Heart left ventricle (tissue), 16 donors: ENCODE data around the gene DTNB. TPM values are rescaled to one million over a fixed set of nuclear protein-coding genes. Genes with fewer than 3 reads are reported as not detected.

Experiments used
- ATAC-seq, 4 donors: fragments of 200-7000 bp; cut with Tn5 transposase; one replicate each; pipeline ENCODE4 v1.9.1; 2020 to 2022; ENCODE audit warnings: moderate library complexity in 4 of 4, mild to moderate bottlenecking in 3 of 4, moderate number of reproducible peaks in 1 of 4
- DNase-seq, 5 donors: peaks; one replicate each; pipeline ENCODE4 v3.0.0-alpha.2; 2020
- H3K27ac ChIP-seq, 12 donors: fragments of 200-600 bp; sonication (generic) in 4 of 12; one replicate each; pipeline versions ENCODE4 v1.5.0 to v1.8.0; 2016 to 2022; ENCODE audit warnings: mild to moderate bottlenecking in 2 of 12
- H3K27me3 ChIP-seq, 9 donors: fragments of 200-600 bp; sonication (generic) in 2 of 9; one replicate each; pipeline versions ENCODE4 v1.5.1 to v1.8.0; 2016 to 2022; ENCODE audit warnings: mild to moderate bottlenecking in 3 of 9
- H3K36me3 ChIP-seq, 9 donors: fragments of 200-600 bp; sonication (generic) in 2 of 9; one replicate each; pipeline versions ENCODE4 v1.5.0 to v1.8.0; 2018 to 2022; ENCODE audit warnings: mild to moderate bottlenecking in 2 of 9
- H3K4me1 ChIP-seq, 12 donors: fragments of 200-600 bp; sonication (generic) in 4 of 12; one replicate each; pipeline versions ENCODE4 v1.5.0 to v1.8.0; 2016 to 2022; ENCODE audit warnings: mild to moderate bottlenecking in 3 of 12
- H3K4me3 ChIP-seq, 12 donors: fragments of 200-600 bp; sonication (generic) in 4 of 12; one replicate each; pipeline versions ENCODE4 v1.5.0 to v1.8.0; 2017 to 2022; ENCODE audit warnings: mild to moderate bottlenecking in 9 of 12, moderate library complexity in 4 of 12
- H3K9me3 ChIP-seq, 12 donors: fragments of 200-600 bp; sonication (generic) in 4 of 12; one replicate each; pipeline versions ENCODE4 v1.5.0 to v1.8.0; 2016 to 2022; ENCODE audit warnings: mild to moderate bottlenecking in 1 of 12
- POLR2A ChIP-seq, 2 donors: fragments of 450-650 bp; IDR thresholded peaks; one replicate each; pipeline ENCODE4 v1.6.1; 2017; ENCODE audit warnings: antibody characterized with exemption in 2 of 2, mild to moderate bottlenecking in 2 of 2, moderate library complexity in 2 of 2
- WGBS, 4 donors: extraction: QIAGEN DNeasy Blood & Tissue Kit in 2 of 4; methylation state at CpG; one replicate each; pipeline versions ENCODE4 v1.1.5 to v1.1.7; 2013 to 2018; 5-methylcytosine and 5-hydroxymethylcytosine counted together
- intact Hi-C, 10 donors: fragments of 100-400 bp; cut with DNase I; formaldehyde crosslinking; loops; one replicate each; pipeline versions ENCODE4 v1.11.1 to v1.14.2; 2022
- polyA plus RNA-seq, 2 donors: library from polyadenylated mRNA; stranded (reverse); fragments of 200-250 nt; gene quantifications; one replicate each; pipeline ENCODE4 v1.2.3, GENCODE V29; 2013
- total RNA-seq, 9 donors: library from RNA; depleted of rRNA in 2 of 9; stranded (reverse); fragments of >200 nt in 2 of 9; fragmentation: NEBNext Ultra II Directional in 3 of 9; extraction: Animal tissue kit (Norgen Biotek cat#: 25700) in 3 of 9; gene quantifications; one replicate each; pipeline versions ENCODE4 v1.1.0 to v1.2.4, GENCODE V29; 2016 to 2023
- TF ChIP-seq, protein P1 (sequence below), 12 donors: fragments of 200-600 bp; sonication (generic) in 4 of 12; IDR thresholded peaks; one replicate each; pipeline versions ENCODE4 v1.5.0 to v1.8.0; 2018 to 2022; ENCODE audit warnings: antibody characterized with exemption in 12 of 12, mild to moderate bottlenecking in 5 of 12
- donor health status: ischemic (EF 13 %, LVEDD 7.1; RV severe dilation, severe dysfunction).
- donor health status: healthy with polysubstance abuse.
- donor health status: DM: no; HTN: yes; CAD: no.
- donor health status: DM: no; HTN: no; CAD: no.
- donor health status: ischemic (EF 25% LVEDD 6.9; RV normal size, moderate dysfunction).
- donor health status: ischemic (EF 25% LVEDD 5.7; RV mildly dilated, moderate dysfunction).
- donor health status: healthy.
- donor health status: DM: yes; HTN: yes; CAD: no.
- donor health status: ischemic (EF 35%, LVEDD 5.7; RV mildly dilated, moderate dysfunction).
- donor health status: nonischemic (EF 11% LVEDD 7.7; RV severe dilation, severe dysfunction).
- donor health status: DM: yes; HTN: yes; CAD: no.
- donor health status: PGD.
- donor health status: ischemic (EF 29% LVEDD 5.4; RV normal size, mild dysfunction).
- donor health status: nonischemic (EF 23%, LVEDD 6.1; RV moderate dilation, normal function).

The DTNB gene
- total and polyA plus RNA-seq, 11 donors = 2.5 to 17.3 (median 5.6) TPM

- Histone ChIP-seq H3K27me3 (no peaks in the 10 kb centered on the region), H3K4me1 (peaks cover 0 to 14% (median 0%) of the 10 kb centered on the region in 12 donors), H3K9me3 (no peaks in the 10 kb centered on the region), H3K27ac (no peak overlapping the region), H3K4me3 (no peak overlapping the region), H3K36me3 (peaks cover 0 to 7% (median 0%) of the 10 kb centered on the region in 9 donors)
- 90 to 95% (median 93%) methylated on average over 5 of the region's 5 CpGs for WGBS, 4 donors
- intact Hi-C loops = no loop called here
- DNase-seq = no peak
- no peak for TF ChIP-seq POLR2A (IDR thresholded peaks at IDR 0.05)
- no peak for ATAC-seq
Measured at GRCh38 chr2:25482341-25482740, 191.0 kb downstream of the DTNB start.

- intact Hi-C loops = no loop called here
- 89 to 93% (median 91%) methylated on average over 4 of the region's 4 CpGs for WGBS, 4 donors
- peaks cover 0 to 14% (median 0%) of the 10 kb centered on the region in 12 donors for H3K4me1 ChIP-seq
- H3K27me3 ChIP-seq = no peaks in the 10 kb centered on the region
- no peak overlapping the region for H3K4me3 ChIP-seq
- no peak for TF ChIP-seq POLR2A (IDR thresholded peaks at IDR 0.05)
- TF ChIP-seq, protein P1, sequence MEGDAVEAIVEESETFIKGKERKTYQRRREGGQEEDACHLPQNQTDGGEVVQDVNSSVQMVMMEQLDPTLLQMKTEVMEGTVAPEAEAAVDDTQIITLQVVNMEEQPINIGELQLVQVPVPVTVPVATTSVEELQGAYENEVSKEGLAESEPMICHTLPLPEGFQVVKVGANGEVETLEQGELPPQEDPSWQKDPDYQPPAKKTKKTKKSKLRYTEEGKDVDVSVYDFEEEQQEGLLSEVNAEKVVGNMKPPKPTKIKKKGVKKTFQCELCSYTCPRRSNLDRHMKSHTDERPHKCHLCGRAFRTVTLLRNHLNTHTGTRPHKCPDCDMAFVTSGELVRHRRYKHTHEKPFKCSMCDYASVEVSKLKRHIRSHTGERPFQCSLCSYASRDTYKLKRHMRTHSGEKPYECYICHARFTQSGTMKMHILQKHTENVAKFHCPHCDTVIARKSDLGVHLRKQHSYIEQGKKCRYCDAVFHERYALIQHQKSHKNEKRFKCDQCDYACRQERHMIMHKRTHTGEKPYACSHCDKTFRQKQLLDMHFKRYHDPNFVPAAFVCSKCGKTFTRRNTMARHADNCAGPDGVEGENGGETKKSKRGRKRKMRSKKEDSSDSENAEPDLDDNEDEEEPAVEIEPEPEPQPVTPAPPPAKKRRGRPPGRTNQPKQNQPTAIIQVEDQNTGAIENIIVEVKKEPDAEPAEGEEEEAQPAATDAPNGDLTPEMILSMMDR (IDR thresholded peaks at IDR 0.05) = no peak
- peaks cover 0 to 7% (median 0%) of the 10 kb centered on the region in 9 donors for H3K36me3 ChIP-seq
- H3K9me3 ChIP-seq = peaks cover 0 to 2% (median 0%) of the 10 kb centered on the region in 12 donors
- no peak overlapping the region for H3K27ac ChIP-seq
- no peak for DNase-seq
- ATAC-seq = no peak
Measured at GRCh38 chr2:25481381-25482300, 191.7 kb downstream of the DTNB start.

GRCh38 chr2:25480561-25480960 lies 192.8 kb downstream of the DTNB start:
- H3K9me3 ChIP-seq = peaks cover 0 to 13% (median 5%) of the 10 kb centered on the region in 12 donors
- no peak for TF ChIP-seq POLR2A (IDR thresholded peaks at IDR 0.05)
- TF ChIP-seq, protein P1 (IDR thresholded peaks at IDR 0.05) = no peak
- ATAC-seq (no peak), DNase-seq (no peak)
- H3K4me3 ChIP-seq = no peak overlapping the region
- peaks cover 0 to 7% (median 0%) of the 10 kb centered on the region in 9 donors for H3K36me3 ChIP-seq
- no peaks in the 10 kb centered on the region for H3K27me3 ChIP-seq
- peaks cover 0 to 14% (median 0%) of the 10 kb centered on the region in 12 donors for H3K4me1 ChIP-seq
- intact Hi-C loops = no loop called here
- no peak overlapping the region for H3K27ac ChIP-seq
- WGBS, 4 donors = 91 to 93% (median 93%) methylated on average over 7 of the region's 7 CpGs

DNA sequence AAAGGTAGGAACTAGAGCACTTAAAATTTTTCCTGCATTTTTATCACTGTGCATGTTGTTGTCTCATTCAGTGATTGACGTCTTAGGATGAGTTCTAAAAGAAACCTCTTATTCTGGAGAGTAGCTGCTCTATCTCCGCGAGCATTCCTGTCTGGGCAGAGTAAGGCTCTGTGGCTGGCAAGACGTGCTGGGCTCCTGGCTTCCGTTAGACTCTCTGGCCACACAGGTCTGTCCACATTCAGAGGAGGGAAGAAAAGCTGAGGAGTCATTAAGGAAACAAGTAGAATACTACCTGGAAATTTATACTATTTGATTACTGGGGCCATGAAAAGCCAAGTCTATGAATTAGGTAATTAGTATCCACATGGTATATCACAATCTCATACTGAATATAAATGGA lies 193.6 kb downstream of the DTNB start:
- ATAC-seq (no peak), DNase-seq (no peak)
- H3K4me3 ChIP-seq = no peak overlapping the region
- H3K9me3 ChIP-seq = peaks cover 0 to 21% (median 9%) of the 10 kb centered on the region in 12 donors
- H3K27me3 ChIP-seq = no peaks in the 10 kb centered on the region
- no peak overlapping the region for H3K27ac ChIP-seq
- TF ChIP-seq, protein P1 (IDR thresholded peaks at IDR 0.05) = no peak
- no peak for TF ChIP-seq POLR2A (IDR thresholded peaks at IDR 0.05)
- peaks cover 0 to 11% (median 0%) of the 10 kb centered on the region in 9 donors for H3K36me3 ChIP-seq
- intact Hi-C loops = no loop called here
- 87 to 89% (median 88%) methylated on average over 5 of the region's 5 CpGs for WGBS, 4 donors
- H3K4me1 ChIP-seq = peaks cover 0 to 14% (median 0%) of the 10 kb centered on the region in 12 donors
